WTC11 (cell line): ENCODE results near the gene MACROD2.

Source experiments
- CREM ChIP-seq: sonication (generic); formaldehyde crosslinking; IDR thresholded peaks from 2 replicates; pipeline ENCODE4 v1.8.1; 2022; ENCODE audit warnings: mild to moderate bottlenecking, missing genetic modification reagents, moderate library complexity
- TF ChIP-seq, protein P1 (sequence below): sonication (generic); formaldehyde crosslinking; conservative IDR thresholded peaks from 2 replicates; pipeline ENCODE4 v1.8.1; 2022; ENCODE audit warnings: mild to moderate bottlenecking, missing genetic modification reagents
- TF ChIP-seq, protein P2 (sequence below): sonication (generic); formaldehyde crosslinking; IDR thresholded peaks from 2 replicates; pipeline ENCODE4 v1.8.0; 2022; ENCODE audit warnings: mild to moderate bottlenecking, missing genetic modification reagents
- TF ChIP-seq, protein P3 (sequence below): fragments of 200-600 bp; IDR thresholded peaks from 2 replicates; pipeline ENCODE4 v1.8.0; 2022; ENCODE audit warnings: antibody characterized with exemption

DNA sequence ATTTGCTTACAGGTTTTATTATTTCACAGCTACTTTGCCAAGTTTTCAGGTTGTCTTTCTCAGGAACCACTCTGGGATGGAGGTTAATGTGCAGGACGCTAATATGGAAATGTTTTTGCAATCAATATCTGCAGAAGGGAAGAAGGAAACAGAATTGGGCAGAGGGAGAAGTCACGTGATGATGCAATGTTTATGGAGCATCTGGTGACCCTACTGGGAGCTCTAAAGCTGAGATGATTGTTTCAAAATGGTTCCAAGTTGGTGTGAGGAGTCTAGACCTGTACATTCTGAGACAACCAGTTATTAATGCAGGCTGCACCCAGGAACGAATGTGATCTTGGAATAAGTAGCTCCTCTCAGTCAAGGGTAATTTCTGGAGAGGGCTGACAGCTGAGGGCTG is 1247.5 kb downstream of the MACROD2 start:
- TF ChIP-seq, protein P1, sequence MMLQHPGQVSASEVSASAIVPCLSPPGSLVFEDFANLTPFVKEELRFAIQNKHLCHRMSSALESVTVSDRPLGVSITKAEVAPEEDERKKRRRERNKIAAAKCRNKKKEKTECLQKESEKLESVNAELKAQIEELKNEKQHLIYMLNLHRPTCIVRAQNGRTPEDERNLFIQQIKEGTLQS (CRISPR knock-in tag): no peak
- TF ChIP-seq, protein P2, sequence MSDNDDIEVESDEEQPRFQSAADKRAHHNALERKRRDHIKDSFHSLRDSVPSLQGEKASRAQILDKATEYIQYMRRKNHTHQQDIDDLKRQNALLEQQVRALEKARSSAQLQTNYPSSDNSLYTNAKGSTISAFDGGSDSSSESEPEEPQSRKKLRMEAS (CRISPR knock-in tag): no peak
- TF ChIP-seq, protein P3, sequence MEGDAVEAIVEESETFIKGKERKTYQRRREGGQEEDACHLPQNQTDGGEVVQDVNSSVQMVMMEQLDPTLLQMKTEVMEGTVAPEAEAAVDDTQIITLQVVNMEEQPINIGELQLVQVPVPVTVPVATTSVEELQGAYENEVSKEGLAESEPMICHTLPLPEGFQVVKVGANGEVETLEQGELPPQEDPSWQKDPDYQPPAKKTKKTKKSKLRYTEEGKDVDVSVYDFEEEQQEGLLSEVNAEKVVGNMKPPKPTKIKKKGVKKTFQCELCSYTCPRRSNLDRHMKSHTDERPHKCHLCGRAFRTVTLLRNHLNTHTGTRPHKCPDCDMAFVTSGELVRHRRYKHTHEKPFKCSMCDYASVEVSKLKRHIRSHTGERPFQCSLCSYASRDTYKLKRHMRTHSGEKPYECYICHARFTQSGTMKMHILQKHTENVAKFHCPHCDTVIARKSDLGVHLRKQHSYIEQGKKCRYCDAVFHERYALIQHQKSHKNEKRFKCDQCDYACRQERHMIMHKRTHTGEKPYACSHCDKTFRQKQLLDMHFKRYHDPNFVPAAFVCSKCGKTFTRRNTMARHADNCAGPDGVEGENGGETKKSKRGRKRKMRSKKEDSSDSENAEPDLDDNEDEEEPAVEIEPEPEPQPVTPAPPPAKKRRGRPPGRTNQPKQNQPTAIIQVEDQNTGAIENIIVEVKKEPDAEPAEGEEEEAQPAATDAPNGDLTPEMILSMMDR: no peak
- no peak for TF ChIP-seq CREM (CRISPR knock-in tag)
